LHCN-M2 (cell line): ENCODE measurements around the gene MAP2K3. TPM values are rescaled to one million over a fixed set of nuclear protein-coding genes. Genes with fewer than 3 reads are reported as not detected.

ENCODE experiments used
- DNase-seq: peaks from one replicate; pipeline ENCODE4 v3.0.0-alpha.2; 2012; ENCODE audit warnings: low read depth
- polyA plus RNA-seq: library from polyadenylated mRNA; unstranded; fragments of >200 nt; gene quantifications from one replicate; pipeline ENCODE4 v1.2.1, GENCODE V29; 2012; ENCODE audit warnings: missing spikeins
- total RNA-seq: library from RNA; depleted of rRNA; stranded (reverse); fragments of >200 nt; gene quantifications from 2 replicates; pipeline ENCODE4 v1.2.3, GENCODE V29; 2014; rRNA removed

The MAP2K3 gene
- total RNA-seq = 19.3 and 28.8 TPM in 2 replicates
- polyA plus RNA-seq = 80.7 TPM

DNA sequence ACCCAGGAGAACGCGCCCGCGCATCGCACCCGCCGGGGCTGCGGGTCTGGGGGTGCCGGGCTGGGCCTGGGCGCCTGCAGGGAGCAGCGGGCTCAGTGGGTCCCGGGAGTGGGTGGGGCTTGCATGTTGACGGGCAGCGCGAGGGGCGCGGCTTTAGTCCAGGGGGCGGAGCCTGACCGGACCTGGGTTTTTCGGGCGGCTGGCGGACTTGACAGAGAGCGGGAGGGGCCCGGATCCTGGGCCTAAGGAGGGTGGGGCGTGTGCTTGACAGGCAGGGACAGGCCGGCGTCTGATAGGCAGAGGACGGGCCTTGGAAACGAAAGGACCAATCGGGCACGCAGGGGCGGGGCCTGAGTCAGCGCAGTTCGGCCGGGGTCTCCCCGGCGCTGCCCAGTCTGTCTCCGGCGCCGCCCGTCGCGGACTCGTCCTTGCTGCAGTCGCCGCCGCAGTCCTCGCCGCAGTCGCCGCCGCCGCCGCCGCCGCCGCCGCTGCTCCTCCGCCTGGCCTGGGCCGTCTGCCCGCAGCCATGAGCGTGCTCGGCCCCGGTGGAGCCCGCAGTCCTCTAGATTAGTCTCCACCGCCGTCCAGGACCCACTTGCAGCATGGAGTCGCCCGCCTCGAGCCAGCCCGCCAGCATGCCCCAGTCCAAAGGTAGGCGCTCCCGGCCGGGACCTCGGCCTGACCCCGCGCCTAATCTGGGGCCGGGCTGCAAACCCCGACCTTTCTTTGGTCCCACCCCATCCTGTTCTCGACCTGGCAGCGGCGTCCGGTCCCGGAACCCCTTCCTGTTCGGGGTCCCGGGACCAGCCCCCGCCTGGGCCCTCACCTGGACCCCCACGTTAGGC lies at the start of gene MAP2K3:
TSS of gene MAP2K3 (plus strand) at position 393 of the 845 bp plus-strand sequence. CDS start at position 603, 210 bp downstream.
- peak; percentile 97 for DNase-seq

DNA sequence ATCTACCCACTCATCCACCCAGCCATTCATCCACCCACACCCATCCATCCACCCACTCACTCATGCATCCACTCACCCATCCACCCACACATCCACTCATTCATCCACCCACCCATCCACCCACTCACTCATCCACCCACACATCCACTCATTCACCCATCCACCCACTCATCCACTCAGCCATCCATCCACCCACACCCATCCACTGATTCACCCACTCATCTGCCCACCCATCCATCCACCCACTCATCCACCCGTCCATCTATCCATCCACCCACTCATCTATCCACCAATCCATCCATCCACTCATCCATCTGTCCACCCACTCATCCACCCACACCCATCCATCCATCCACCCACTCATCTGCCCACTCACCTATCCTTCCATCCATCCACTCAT lies 48.6 kb upstream of the MAP2K3 start:
- DNase-seq = no peak

DNA sequence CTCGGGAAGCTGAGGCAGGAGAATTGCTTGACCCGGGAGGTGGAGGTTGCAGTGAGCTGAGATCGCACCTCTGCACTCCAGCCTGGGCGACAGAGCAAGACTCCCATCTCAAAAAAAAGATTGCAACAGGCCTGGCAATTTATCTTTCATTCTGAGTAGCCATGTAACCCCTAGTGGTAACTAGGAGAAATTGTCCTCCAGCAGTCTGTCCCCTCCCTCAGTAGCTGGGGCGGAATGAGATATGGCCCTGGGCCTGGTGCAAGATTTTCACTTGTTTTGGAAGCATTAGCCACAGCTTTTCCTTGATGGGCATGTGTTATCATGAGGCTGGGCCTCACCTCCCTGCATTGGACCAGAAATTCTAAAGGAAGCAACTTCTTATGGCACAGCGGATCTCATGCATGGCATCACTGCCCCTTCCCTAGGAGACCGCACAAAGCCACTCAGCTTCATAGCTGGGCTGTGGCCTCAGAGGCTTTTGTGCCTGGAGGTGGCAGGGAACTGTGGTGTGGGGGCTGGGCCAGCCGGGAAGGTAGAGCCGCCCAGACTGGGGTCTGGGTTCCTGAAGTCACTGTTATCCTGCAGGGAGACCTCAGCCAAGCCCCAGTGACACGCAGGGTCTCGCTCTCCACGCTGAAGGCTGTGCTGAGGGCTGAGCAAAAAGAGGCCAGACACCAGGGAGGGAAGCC lies 44.7 kb upstream of the MAP2K3 start:
- DNase-seq = no peak

DNA sequence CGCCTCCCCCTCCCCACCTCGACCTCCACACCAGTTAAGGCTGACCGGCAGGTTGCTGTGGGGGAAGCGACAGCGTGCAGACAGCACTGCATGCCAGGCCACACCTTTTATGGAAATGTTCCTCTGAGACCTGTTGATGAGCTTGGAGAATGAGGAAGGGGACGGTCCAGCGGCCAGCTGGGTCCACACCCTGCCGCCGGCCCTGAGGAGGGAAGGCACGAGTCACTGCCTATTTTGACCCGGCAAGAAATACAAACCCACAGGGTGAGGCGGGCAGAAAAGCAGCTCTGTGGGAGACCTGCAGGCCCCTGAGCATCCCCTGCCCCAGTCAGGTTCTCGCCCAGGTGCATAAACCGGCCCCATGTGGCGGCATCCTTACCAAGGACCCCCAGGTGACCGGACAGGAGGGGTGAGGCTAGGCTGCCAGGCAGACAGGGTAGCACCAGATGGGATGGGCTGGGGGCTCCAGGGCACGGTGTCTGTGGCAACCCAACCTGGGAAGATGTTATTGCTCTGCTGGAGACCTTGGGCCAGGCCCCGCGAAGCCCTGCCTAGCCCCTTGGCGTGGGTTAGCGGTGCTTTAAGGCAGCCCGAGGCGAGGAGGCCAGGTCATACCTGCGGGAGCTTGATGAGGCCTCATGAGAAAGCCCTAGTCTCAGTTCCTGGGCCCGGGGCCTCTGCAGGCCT lies 44.0 kb upstream of the MAP2K3 start:
- no peak for DNase-seq

DNA sequence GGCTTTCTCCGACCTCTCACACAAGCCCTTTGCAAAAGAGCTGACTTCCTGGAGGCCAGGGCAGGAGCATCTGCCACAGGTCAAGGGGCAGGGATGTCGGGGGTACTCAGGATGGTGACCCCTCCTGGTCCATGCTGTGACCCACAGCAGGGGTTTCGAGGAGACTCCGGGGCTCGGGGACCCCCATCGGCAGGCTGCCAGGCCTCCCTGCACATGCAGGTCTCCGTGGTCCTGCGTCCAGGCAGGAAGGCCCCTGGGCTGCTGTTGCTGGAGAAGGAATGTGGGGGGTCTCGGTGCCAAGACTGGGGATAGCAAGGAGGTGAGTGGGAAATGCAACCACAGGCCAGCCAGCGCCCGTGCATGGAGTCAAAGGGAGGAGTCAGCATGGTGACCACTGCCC lies 42.9 kb upstream of the MAP2K3 start:
- no peak for DNase-seq

DNA sequence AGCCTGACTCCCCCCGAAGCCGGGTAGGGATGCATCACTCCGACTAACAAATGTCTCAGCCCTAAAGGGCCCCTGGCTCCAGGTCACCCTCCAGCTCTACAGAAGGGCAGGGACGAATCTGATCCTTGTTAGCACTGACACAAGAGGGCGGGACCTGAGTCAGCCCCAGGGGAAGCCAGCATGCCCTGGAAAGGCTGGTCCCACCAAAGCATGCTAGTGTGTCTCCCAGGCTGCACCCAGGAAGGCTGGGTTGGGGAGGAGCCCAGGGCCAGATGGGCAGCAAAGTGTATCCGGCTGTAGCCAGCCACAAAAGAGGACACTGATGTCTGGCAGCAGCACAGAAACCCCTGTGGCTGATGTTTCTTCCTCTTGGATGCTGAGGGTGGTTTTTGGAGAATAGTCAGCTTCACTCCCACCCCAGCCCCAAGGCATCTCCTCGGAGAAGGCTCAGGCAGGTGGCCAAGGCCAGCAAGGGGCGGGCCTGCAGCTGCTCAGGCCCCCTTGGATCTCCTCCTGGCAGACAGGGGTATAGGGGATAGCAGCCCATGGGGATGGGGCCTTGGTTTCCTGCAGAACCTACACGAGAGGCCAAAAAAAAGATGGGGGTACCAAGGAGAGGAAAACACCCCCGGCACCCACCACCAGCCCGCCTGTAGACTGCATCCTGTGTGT lies 42.3 kb upstream of the MAP2K3 start:
- DNase-seq = no peak

DNA sequence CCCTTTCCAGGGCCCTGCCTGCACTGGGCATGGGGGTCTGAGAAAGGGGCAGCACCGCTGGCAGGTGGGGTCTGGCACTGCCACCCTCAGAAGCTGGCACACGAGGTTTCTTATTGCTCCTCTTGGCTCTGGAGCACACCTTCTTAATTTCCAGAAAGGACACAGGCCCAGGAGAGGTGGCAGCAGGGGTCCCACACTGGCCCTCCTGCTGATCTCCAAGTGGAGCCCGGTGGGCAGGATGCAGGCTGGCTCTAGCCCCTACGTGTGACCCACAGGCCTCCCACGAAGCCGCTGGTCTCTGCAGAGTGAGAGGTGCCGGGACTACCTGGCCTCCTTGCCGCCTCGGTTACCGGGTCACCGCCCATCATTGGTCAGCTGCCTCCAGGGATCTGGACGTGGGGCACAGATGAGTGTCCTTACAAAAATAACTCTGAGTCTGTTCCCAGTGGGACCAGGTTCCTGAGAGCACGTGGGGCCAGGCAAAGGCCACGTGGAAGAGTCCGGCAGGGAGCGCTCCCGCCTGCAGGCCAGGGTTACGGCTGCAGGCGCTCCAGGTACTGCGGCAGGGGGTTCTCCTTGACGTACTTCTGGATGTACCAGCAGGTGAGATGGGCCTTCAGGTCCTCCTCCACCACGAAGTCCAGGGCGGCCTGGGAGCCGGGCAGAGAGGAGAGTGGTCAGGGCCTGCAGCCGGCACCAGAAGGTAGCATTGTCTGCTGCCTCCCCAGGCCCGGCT lies 41.6 kb upstream of the MAP2K3 start:
- DNase-seq = no peak

DNA sequence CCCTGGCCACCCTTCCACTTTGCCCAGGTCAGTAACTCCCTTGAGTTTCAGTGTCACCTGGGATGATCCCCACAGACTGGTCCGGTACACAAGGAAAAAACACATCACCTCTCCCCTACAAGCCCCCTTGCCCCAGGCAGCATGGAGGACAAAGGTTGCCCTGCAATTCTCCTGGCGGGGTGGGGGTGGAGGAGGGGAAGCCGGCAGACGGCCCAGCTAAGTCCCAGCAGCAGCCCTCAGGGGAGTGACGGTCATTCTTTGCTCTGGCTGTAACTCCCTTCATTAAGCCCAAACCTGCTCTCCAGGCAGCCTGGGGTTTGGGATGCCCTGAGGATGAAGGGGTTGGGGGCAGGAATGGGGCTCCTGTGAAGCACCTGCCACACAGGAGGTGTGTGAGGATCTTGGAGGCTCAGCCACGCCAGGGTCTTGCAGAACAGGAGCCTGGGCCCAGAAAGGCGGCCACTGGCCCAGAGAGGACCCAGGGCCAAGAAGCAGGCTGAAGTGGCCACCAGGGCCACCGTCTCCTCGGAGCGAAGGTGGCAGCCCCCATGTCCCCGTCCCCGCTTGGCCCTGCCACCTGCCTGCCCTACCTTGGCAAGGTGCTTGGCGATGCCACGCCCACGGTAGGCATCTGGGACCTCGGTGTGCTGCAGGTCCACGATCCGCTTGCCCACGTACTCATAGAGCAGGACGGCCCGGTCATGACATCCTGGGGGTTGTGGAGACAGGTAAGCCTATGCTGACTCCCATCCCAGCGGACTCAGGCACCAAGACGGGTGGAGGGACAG lies 40.8 kb upstream of the MAP2K3 start:
- DNase-seq = no peak

DNA sequence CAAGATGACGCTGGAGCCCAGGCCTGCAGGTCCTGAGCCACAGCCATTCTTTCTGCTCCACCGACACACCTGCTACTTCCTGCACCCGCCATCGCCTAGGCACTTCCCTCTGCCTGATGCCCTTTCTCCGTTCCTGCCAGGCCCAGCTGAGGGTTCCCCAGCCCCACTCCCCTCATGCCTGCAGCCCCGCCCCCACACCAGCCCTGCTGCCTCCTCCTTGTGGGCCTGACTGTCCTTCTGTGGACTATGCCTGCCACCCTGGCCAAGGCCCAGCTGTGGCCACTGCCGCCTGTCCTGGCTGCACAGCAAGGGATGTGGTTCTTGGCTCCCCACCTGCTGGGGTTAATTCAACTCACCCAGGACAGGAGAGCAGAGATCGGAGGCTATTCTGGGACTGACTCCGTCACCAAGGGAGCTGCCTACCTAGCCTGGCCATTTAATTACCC lies 38.8 kb upstream of the MAP2K3 start:
- no peak for DNase-seq

DNA sequence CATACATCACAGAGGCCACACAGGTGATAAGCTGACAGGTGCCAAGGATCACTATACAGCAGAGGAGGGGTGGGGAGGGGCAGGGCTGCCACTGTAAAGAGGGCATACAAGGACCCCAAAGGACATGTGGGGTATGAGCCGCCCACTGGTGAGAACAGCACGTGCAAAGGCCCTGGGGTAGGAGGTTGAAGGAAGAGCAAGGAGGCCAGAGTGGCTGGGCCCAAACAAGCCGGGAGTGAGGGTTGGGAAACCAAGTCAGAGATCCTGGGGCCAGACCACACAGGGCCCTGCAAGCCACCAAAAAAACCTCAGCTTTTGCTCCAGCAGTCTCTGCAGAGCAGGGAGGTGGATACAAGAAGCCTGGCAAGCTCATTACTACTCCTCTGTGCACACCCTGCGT lies 37.8 kb upstream of the MAP2K3 start:
- no peak for DNase-seq

DNA sequence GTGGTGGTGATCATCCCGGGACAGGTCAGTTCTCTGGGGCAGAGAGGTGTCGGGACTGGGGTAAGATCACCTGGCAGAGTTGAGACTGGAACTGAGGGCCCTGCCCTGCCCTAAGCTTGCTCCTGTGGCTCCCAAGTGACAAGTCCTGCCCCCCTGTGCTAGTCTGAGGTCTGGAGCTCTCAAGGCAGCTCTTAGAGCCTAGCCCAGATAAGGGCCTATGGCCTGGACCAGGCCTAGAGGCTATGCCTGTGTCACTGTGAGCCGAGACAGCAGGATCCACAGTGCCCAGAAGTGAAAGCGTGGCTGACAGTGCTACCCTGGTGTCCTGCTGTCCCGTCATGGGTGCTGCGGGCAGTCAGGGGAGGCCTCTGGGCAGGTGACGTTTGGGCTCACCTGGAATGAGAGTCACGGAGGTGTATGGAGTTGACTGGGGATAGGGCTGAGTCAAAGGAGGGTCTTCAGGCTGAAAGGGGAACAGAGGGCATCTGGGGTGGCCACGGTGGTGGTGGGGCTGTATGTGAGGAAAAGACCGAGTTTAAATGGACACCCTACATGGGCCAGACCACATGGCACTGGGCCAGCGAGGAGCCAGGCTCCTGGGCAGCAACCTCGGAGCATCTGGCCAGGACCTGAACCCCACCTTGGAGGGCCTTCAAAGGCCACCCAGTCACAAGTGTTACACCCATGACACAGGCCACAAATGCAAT lies 36.8 kb upstream of the MAP2K3 start:
- DNase-seq = no peak

DNA sequence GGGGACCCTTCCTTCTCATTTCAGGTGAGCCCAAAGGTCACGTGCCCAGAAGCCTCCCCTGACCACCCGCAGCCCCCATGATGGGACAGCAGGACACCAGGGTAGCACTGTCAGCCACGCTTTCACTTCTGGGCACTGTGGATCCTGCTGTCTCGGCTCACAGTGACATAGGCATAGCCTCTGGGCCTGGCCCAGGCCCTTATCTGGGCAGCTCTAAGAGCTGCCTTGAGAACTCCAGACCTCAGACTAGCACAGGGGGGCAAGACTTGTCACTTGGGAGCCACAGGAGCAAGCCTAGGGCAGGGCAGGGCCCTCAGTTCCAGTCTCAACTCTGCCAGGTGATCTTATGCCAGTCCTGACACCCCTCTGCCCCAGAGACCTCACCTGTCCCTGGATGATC lies 36.0 kb upstream of the MAP2K3 start:
- DNase-seq = no peak

DNA sequence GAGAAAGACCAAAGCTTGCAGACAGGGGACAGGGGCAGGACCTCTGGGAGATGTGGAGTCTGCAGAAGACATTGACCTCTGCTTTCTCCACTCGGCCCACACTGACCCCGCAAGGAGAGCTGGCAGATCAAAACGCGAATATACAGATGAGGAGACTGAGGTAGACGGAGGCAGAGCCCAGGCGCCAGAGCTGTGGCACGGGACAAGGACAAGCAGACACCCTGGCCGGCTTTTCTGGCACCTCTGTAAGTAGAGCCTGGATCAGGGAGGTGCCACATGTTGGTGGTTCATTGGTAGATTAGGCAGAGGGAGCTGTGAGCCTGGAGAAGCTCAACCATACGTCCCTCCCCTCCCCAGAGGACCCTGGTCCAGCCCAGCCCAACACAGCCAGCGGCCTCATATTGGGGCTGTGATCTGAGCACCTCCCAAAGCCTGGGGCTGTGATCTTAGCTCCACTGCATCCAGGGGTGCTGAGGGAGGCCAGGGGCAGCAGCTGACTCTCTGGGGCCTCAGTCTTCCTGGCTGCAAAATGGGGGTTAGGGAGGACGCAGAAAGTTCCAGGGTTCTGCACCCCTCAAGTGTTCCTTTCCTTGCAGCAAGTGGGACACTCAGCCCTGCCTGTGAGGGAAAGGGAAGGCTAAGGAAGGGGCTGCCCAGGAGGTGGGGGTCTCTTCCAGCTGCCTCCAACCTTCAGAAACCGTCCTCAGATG lies 35.3 kb upstream of the MAP2K3 start:
- DNase-seq = no peak

DNA sequence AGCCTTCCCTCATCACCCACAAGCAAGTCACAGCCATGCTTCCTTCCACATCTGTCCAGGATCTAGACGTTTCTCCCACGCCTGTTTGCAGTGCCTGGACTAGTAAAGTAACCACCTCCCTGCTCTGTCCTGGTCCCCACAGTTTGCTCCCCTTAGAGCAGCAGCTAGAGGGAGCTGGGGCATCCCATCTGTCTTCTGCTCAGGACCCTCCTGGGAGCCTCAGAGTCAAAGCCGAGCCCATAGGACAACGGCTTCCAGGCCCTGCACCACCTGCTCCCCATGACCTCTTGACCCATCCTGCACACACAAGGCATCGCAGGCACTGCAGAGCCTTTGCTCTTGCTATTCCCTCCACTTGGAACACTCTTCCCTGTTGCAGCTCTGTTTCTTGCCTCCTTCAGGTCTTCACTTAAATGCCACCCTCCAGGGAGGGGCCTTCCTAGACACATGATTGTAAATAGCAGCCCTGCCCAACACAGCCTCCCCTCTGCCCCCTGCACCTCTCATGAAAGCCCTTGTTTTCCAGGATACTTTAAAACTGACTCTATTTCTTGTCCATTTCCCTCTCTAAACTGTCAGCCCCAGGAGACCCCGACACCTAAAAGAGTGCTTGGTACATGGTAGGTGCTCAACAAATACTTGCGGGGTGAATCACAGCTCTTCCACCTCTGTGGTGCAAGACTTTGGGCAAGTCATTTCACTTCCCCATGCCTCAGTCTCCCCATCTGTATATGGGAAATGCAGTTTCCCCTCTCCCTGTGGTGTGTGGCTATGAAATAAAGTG lies 34.4 kb upstream of the MAP2K3 start:
- no peak for DNase-seq

DNA sequence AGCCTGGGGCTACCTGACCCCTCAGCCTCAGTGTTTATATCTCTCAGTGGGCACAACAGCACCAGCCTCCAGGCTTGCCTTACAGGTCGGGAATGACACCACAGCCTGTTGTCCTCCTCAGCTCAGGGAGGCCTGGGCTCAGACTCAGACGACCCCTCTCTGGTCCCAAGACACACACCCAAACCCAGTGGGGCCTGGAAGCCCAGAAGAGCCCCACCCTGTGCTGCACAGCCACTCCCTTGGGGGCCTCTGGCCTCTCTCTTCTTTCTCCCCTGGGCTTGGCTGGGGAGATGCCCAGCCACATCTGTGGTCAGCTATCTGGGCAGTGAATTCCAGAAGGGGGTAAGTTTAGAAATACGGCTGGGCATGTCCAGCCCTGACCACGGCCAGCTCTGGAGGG lies 33.7 kb upstream of the MAP2K3 start:
- DNase-seq = no peak

DNA sequence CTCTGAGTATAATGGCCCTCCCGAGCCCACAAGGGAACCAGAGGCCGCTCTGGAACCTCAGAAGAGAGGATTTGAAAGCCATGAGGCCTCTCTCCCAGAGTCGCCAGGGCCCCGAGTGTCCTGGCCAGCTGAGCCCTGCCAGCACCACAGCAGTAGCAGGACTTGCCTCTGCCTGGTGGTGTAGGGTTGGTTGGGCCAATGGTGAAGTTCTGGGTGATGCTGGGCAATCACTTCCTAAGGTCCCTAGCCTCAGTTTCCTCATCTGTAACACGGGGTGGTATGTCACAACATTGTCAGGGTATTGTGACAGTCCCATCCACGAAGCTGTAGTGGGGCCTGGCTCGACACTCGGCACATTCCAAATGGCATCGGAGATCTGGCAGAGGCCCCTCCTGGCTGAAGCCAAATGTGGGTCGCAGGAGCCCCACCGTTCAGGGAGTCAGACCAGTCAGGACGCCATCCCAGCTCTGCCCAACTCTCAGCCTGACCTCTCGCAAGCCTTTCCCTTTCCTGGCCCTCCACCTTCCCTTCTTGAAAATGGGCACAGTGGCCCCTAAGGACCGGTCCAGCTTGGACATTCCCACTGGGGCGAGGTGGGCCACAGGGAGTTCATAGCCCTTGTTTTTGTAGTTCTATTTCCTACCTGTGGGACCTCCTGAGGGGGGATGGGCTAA lies 33.0 kb upstream of the MAP2K3 start:
- DNase-seq = no peak

DNA sequence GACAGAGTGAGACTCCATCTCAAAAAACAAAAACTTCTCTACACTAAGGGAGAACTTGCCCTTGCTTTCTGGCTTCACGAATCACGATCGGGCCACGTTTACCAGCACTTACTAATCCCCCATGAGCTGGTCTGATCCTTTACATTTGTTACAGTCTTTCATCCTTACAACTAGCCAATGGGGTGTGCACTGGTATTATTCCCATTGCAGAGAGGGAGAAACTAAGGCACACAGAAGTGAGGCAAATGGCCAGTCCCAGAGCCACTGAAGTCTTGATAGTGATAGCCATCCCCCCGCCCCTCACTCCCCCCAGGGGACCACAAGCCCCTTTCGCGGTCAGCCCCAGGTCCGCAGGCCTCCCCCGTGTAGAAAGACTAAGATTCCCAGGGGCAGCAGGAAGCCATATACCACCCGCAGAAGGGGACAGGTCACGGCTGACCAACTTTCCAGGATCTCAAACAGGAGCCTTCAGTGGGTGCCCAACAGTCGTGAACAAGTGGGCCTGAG lies 32.2 kb upstream of the MAP2K3 start:
- no peak for DNase-seq
